Mammary epithelial cell (primary cell): Measurements from ENCODE around the gene RCSD1.

ENCODE experiments used
- CTCF ChIP-seq, 2 donors: IDR thresholded peaks in 1 of 2; conservative IDR thresholded peaks in 1 of 2; 2 replicates each; pipeline ENCODE4 v1.5.1; 2011 to 2012; ENCODE audit warnings: inconsistent platforms in 2 of 2, low read length in 2 of 2, mild to moderate bottlenecking in 2 of 2, control low read depth in 1 of 2, low read depth in 1 of 2; ENCODE audit not compliant: insufficient read depth in 1 of 2; ENCODE audit errors: extremely low read depth in 1 of 2
- EZH2 ChIP-seq: IDR thresholded peaks from 2 replicates; pipeline ENCODE4 v1.6.1; 2012; ENCODE audit warnings: low read length, inconsistent platforms, borderline replicate concordance

GRCh38 chr1:167708940-167709389 lies 78.9 kb downstream of the RCSD1 start:
- TF ChIP-seq CTCF (conservative IDR thresholded peaks at IDR 0.05 in 1 of 2, IDR thresholded peaks at IDR 0.05 in 1 of 2; ENCODE audit: extremely low read depth in 1 of 2, insufficient read depth in 1 of 2, low read depth in 1 of 2, low read length in 2 of 2), result no peak
- no peak for TF ChIP-seq EZH2
